Caco-2 (cell line): ENCODE results near the gene KRT23. TPM values are rescaled to one million over a fixed set of nuclear protein-coding genes. Genes with fewer than 3 reads are reported as not detected.

Experiments
- BruUV-seq: library from RNA; stranded (reverse); fragments of 400-500 nt; replicated peaks from 2 replicates; lab custom pipeline; 2021; lab: Mats Ljungman, UMichigan
- CTCF ChIA-PET: fragments of 300-600 bp; sonication (Branson Sonifier 250); formaldehyde crosslinking; loops from one replicate; lab custom pipeline; 2022; ENCODE audit warnings: antibody characterized with exemption; lab: Charles Lee
- POLR2A ChIA-PET: fragments of 300-600 bp; sonication (Branson Sonifier 250); formaldehyde crosslinking; loops from one replicate; lab custom pipeline; 2022; ENCODE audit warnings: antibody characterized with exemption; lab: Charles Lee
- DNase-seq, 2 experiments: peaks; one replicate each; pipeline versions ENCODE4 v3.0.0 to v3.0.0-alpha.2; 2020 to 2022
- H3K27me3 ChIP-seq: replicated peaks from 2 replicates; pipeline ENCODE4 v1.6.0; 2011; ENCODE audit warnings: low read length; ENCODE audit not compliant: control insufficient read depth, insufficient read depth
- H3K36me3 ChIP-seq: 2 replicates; pipeline ENCODE4 v1.5.1; 2011; ENCODE audit warnings: low read length; ENCODE audit not compliant: control insufficient read depth, insufficient read depth
- H3K4me1 ChIP-seq: fragments of 250-450 bp; sonication (Bioruptor Pico); 2 replicates; pipeline ENCODE4 v1.5.1; 2020; ENCODE audit warnings: mild to moderate bottlenecking
- H3K4me3 ChIP-seq: 2 replicates; pipeline ENCODE4 v1.5.1; 2011; ENCODE audit warnings: low read depth, mild to moderate bottlenecking, control low read depth, low read length
- H3K9me3 ChIP-seq: fragments of 250-450 bp; sonication (Bioruptor Pico); 2 replicates; pipeline ENCODE4 v1.5.1; 2020; ENCODE audit warnings: mild to moderate bottlenecking, moderate library complexity
- H3K27ac Mint-ChIP-seq: one replicate; pipeline ENCODE4 v1.8.0; 2022; ENCODE audit warnings: mixed read lengths; ENCODE audit not compliant: unreplicated experiment
- H3K27me3 Mint-ChIP-seq: one replicate; pipeline ENCODE4 v1.8.0; 2022; ENCODE audit warnings: mixed read lengths; ENCODE audit not compliant: insufficient read depth, unreplicated experiment
- H3K36me3 Mint-ChIP-seq: one replicate; pipeline ENCODE4 v1.8.0; 2022; ENCODE audit warnings: mild to moderate bottlenecking, mixed read lengths; ENCODE audit not compliant: insufficient read depth, unreplicated experiment
- H3K4me1 Mint-ChIP-seq: one replicate; pipeline ENCODE4 v1.8.0; 2022; ENCODE audit warnings: low read depth, mixed read lengths; ENCODE audit not compliant: unreplicated experiment
- H3K4me3 Mint-ChIP-seq: one replicate; pipeline ENCODE4 v1.8.0; 2022; ENCODE audit warnings: mild to moderate bottlenecking, moderate library complexity, mixed read lengths; ENCODE audit not compliant: unreplicated experiment
- H3K9me3 Mint-ChIP-seq: one replicate; pipeline ENCODE4 v1.8.0; 2022; ENCODE audit warnings: mixed read lengths; ENCODE audit not compliant: unreplicated experiment
- CTCF ChIP-seq, 2 experiments: fragments of 200-600 bp in 1 of 2; IDR thresholded peaks; 1 replicate in 1 of 2; 2 replicates in 1 of 2; pipeline versions ENCODE4 v1.5.1 to v1.8.0; 2011 to 2022; ENCODE audit warnings: antibody characterized with exemption in 1 of 2, control low read depth in 1 of 2, inconsistent platforms in 1 of 2, low read depth in 1 of 2, low read length in 1 of 2, mild to moderate bottlenecking in 1 of 2, moderate library complexity in 1 of 2; ENCODE audit not compliant: insufficient read depth in 1 of 2, severe bottlenecking in 1 of 2, unreplicated experiment in 1 of 2
- intact Hi-C: fragments of 100-400 bp; cut with micrococcal nuclease; formaldehyde crosslinking; loops from one replicate; pipeline ENCODE4 v1.10.0; 2022; ENCODE audit not compliant: unreplicated experiment
- total RNA-seq: library from RNA; stranded (reverse); gene quantifications from 2 replicates; pipeline ENCODE4 v1.2.3, GENCODE V29; 2022

Gene KRT23
- total RNA-seq, 1 experiment from 2014 or later: 47.1 TPM

DNA sequence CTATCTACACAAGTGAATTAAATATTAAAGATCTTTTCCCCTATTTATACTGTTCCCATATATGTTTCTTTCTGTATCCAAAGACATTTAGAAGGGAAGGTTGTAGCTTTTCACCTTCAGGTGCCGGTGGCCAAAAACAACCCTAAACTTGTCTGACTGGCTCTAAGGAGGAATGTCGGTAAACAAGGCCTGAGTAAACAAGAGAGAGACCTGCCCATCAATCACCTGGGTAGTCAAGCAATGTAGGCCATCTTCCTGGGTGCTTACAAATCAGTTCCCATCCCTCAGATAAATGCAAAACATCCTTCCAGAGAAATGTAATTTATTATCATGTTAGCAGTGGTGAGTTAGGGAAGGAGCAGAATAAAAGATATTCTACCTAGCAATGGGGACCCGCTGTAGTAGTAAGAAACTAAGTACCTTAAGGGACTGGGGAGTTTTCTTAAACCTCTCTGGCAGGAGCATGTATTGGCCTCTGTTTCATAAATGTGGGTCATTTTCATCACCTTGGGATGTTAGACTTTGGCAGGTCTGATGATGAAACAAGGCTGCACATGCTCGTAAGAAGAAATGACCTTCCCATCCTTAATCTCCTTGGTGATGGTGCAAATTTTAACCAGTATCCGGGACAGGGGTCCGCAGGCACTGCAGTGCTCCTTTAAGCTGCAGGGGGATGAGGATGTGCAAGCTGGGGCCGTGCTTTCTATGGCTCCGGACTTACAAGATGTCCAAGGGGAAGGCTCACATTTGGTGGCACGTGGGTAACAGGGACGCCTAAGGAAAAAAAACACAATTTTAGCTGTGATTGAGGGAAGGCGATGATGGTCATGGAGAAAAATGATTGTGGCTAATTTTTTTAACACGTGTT, 20.9 kb upstream of the KRT23 start:
- Mint-ChIP-seq H3K27ac (peak overlapping the region; percentile 95), H3K27me3 (no peaks in the 10 kb centered on the region), H3K36me3 (peaks cover 18% of the 10 kb centered on the region), H3K9me3 (peaks cover 24% of the 10 kb centered on the region), H3K4me1 (peaks cover 61% of the 10 kb centered on the region), H3K4me3 (peak overlapping the region; percentile 59)
- POLR2A ChIA-PET: interaction anchor here (0.6 kb wide), 1 partner anchor 465 kb away, joined by 3 read pairs; no protein-coding TSS in a partner anchor
- Histone ChIP-seq H3K4me3 (no peak overlapping the region), H3K9me3 (0 out of 2 replicates have a peak, but pooled peaks cover 5% of the 10 kb centered on the region), H3K36me3 (no peaks in the 10 kb centered on the region), H3K4me1 (peaks cover 65% of the 10 kb centered on the region), H3K27me3 (no peaks in the 10 kb centered on the region)
- no peak for TF ChIP-seq CTCF (IDR thresholded peaks at IDR 0.05; ENCODE audit: insufficient read depth in 1 of 2, low read depth in 1 of 2, low read length in 1 of 2, severe bottlenecking in 1 of 2, unreplicated experiment in 1 of 2)
- BruUV-seq: TSS peak; percentile 70
- peak; percentile 86 to 87 for DNase-seq
- CTCF ChIA-PET: interaction anchor here (2.4 kb wide), 1 partner anchor 101 kb away, joined by 8 read pairs; no protein-coding TSS in a partner anchor
- intact Hi-C loops: loop anchor here (1.0 kb wide), 4 partner anchors 9 to 101 kb away; partner anchors contain the start of gene KRTAP3-1

- ChIA-PET CTCF (interaction anchor here (1.3 to 2.4 kb wide), 2 partner anchors 24 to 102 kb away, joined by 3 to 8 read pairs; no protein-coding TSS in a partner anchor), POLR2A (interaction anchor here (1.3 kb wide), 1 partner anchor 10 kb away, joined by 3 read pairs; no protein-coding TSS in a partner anchor)
- intact Hi-C loops: loop anchor here (1.0 kb wide), 1 partner anchor 47 kb away; no protein-coding TSS in a partner anchor
- Histone ChIP-seq H3K4me3 (no peak overlapping the region), H3K27me3 (no peaks in the 10 kb centered on the region), H3K9me3 (no peaks in the 10 kb centered on the region), H3K4me1 (peaks cover 79% of the 10 kb centered on the region), H3K36me3 (no peaks in the 10 kb centered on the region)
- H3K4me1 Mint-ChIP-seq: peaks cover 72% of the 10 kb centered on the region
- BruUV-seq: TSS peak; percentile 91
- H3K36me3 Mint-ChIP-seq: peaks cover 18% of the 10 kb centered on the region
- peaks cover 11% of the 10 kb centered on the region for H3K9me3 Mint-ChIP-seq
- H3K4me3 Mint-ChIP-seq: peak overlapping the region; percentile 62
- peak overlapping the region; percentile 89 for H3K27ac Mint-ChIP-seq
- DNase-seq: peak; percentile 75 to 82
- H3K27me3 Mint-ChIP-seq: no peaks in the 10 kb centered on the region
- TF ChIP-seq CTCF (IDR thresholded peaks at IDR 0.05; ENCODE audit: insufficient read depth in 1 of 2, low read depth in 1 of 2, low read length in 1 of 2, severe bottlenecking in 1 of 2, unreplicated experiment in 1 of 2): no peak
These were observed 19.2 kb upstream of the KRT23 start for GRCh38 chr17:40956401-40957254.

GRCh38 chr17:40953881-40954280, 16.4 kb upstream of the KRT23 start:
- Histone ChIP-seq H3K4me3 (no peak overlapping the region), H3K4me1 (peaks cover 85% of the 10 kb centered on the region), H3K27me3 (no peaks in the 10 kb centered on the region), H3K36me3 (no peaks in the 10 kb centered on the region), H3K9me3 (no peaks in the 10 kb centered on the region)
- H3K36me3 Mint-ChIP-seq: peaks cover 17% of the 10 kb centered on the region
- no peaks in the 10 kb centered on the region for H3K27me3 Mint-ChIP-seq
- peaks cover 78% of the 10 kb centered on the region for H3K4me1 Mint-ChIP-seq
- no peak for TF ChIP-seq CTCF (IDR thresholded peaks at IDR 0.05; ENCODE audit: insufficient read depth in 1 of 2, low read depth in 1 of 2, low read length in 1 of 2, severe bottlenecking in 1 of 2, unreplicated experiment in 1 of 2)
- BruUV-seq: no TSS peak
- ChIA-PET POLR2A (no interaction called here), CTCF (no interaction called here)
- no peak for DNase-seq
- peak overlapping the region; percentile 44 for H3K27ac Mint-ChIP-seq
- intact Hi-C loops: no loop called here
- H3K9me3 Mint-ChIP-seq: no peaks in the 10 kb centered on the region
- H3K4me3 Mint-ChIP-seq: no peak overlapping the region
